ENCODE measurements around the gene FAM9A. TPM values are rescaled to one million over a fixed set of nuclear protein-coding genes. Genes with fewer than 3 reads are reported as not detected.
"Not testable (repeated sequence)": the region's sequence is repeated elsewhere in the genome, so short reads cannot be mapped to it uniquely, and the experiment has no call there.

Gene FAM9A
- total and polyA plus RNA-seq, 4 donors = 0.10 to 0.11 TPM; not detected in 2

- Histone ChIP-seq H3K27me3 (ENCODE audit: control insufficient read depth, insufficient read depth, low read length) (peaks cover 16% of the 10 kb centered on the region), H3K27ac (ENCODE audit: low read depth, low read length) (no peak overlapping the region), H3K36me3 (ENCODE audit: control insufficient read depth, insufficient read depth, low read length) (no peaks in the 10 kb centered on the region), H3K4me3 (ENCODE audit: low read depth, low read length) (no peak overlapping the region), H3K4me1 (ENCODE audit: control insufficient read depth, insufficient read depth, low read length) (no peaks in the 10 kb centered on the region), H3K9me3 (ENCODE audit: control insufficient read depth, insufficient read depth, low read length) (no peaks in the 10 kb centered on the region)
- no peak for DNase-seq (ENCODE audit: low read depth in 4 of 6, low spot score in 6 of 6)
These were observed 7.5 kb upstream of the FAM9A start for GRCh38 chrX:8808661-8809060.

GRCh38 chrX:8805974-8806373, 4.8 kb upstream of the FAM9A start:
- no peak overlapping the region for H3K27ac ChIP-seq (ENCODE audit: low read depth, low read length)
- H3K36me3 ChIP-seq (ENCODE audit: control insufficient read depth, insufficient read depth, low read length) = no peaks in the 10 kb centered on the region
- no peaks in the 10 kb centered on the region for H3K9me3 ChIP-seq (ENCODE audit: control insufficient read depth, insufficient read depth, low read length)
- H3K4me3 ChIP-seq (ENCODE audit: low read depth, low read length) = no peak overlapping the region
- no peak for DNase-seq (ENCODE audit: low read depth in 4 of 6, low spot score in 6 of 6)
- no CpG with 5 or more reads among the region's 4 CpGs for WGBS (ENCODE audit: insufficient coverage)
- H3K27me3 ChIP-seq (ENCODE audit: control insufficient read depth, insufficient read depth, low read length) = peaks cover 9% of the 10 kb centered on the region
- no peaks in the 10 kb centered on the region for H3K4me1 ChIP-seq (ENCODE audit: control insufficient read depth, insufficient read depth, low read length)

GRCh38 chrX:8805046-8805445, 3.9 kb upstream of the FAM9A start:
- WGBS (ENCODE audit: insufficient coverage) = 100% methylated on average over 1 of the region's 2 CpGs
- H3K36me3 ChIP-seq (ENCODE audit: control insufficient read depth, insufficient read depth, low read length) = no peaks in the 10 kb centered on the region
- no peak overlapping the region for H3K4me3 ChIP-seq (ENCODE audit: low read depth, low read length)
- no peak overlapping the region for H3K27ac ChIP-seq (ENCODE audit: low read depth, low read length)
- DNase-seq (ENCODE audit: low read depth in 4 of 6, low spot score in 6 of 6) = peak in 1 of 6 donors; percentile 21
- H3K27me3 ChIP-seq (ENCODE audit: control insufficient read depth, insufficient read depth, low read length) = peaks cover 7% of the 10 kb centered on the region
- H3K4me1 ChIP-seq (ENCODE audit: control insufficient read depth, insufficient read depth, low read length) = no peaks in the 10 kb centered on the region
- H3K9me3 ChIP-seq (ENCODE audit: control insufficient read depth, insufficient read depth, low read length) = no peaks in the 10 kb centered on the region

- no peak overlapping the region for H3K4me3 ChIP-seq (ENCODE audit: low read depth, low read length)
- H3K9me3 ChIP-seq (ENCODE audit: control insufficient read depth, insufficient read depth, low read length) = no peaks in the 10 kb centered on the region
- 75% methylated on average over 3 of the region's 3 CpGs for WGBS (ENCODE audit: insufficient coverage)
- peaks cover 4% of the 10 kb centered on the region for H3K27me3 ChIP-seq (ENCODE audit: control insufficient read depth, insufficient read depth, low read length)
- H3K4me1 ChIP-seq (ENCODE audit: control insufficient read depth, insufficient read depth, low read length) = no peaks in the 10 kb centered on the region
- DNase-seq (ENCODE audit: low read depth in 4 of 6, low spot score in 6 of 6) = no peak
- no peak overlapping the region for H3K27ac ChIP-seq (ENCODE audit: low read depth, low read length)
- H3K36me3 ChIP-seq (ENCODE audit: control insufficient read depth, insufficient read depth, low read length) = no peaks in the 10 kb centered on the region
These were observed 2.1 kb upstream of the FAM9A start for GRCh38 chrX:8803326-8803725.

GRCh38 chrX:8800351-8800750, 832 bp downstream of the FAM9A start:
- WGBS (ENCODE audit: insufficient coverage) = 86% methylated on average over 10 of the region's 15 CpGs
- H3K27ac ChIP-seq (ENCODE audit: low read depth, low read length); H3K27me3 ChIP-seq (ENCODE audit: control insufficient read depth, insufficient read depth, low read length): not testable (repeated sequence)

GRCh38 chrX:8799281-8799680, 1.9 kb downstream of the FAM9A start:
- not testable (repeated sequence) for DNase-seq (ENCODE audit: low read depth in 4 of 6, low spot score in 6 of 6)

More at GRCh38 chrX:8800351-8800750, 832 bp downstream of the FAM9A start:
- not testable (repeated sequence) for H3K4me1 ChIP-seq (ENCODE audit: control insufficient read depth, insufficient read depth, low read length); H3K36me3 ChIP-seq (ENCODE audit: control insufficient read depth, insufficient read depth, low read length); H3K9me3 ChIP-seq (ENCODE audit: control insufficient read depth, insufficient read depth, low read length); DNase-seq (ENCODE audit: low read depth in 4 of 6, low spot score in 6 of 6); H3K4me3 ChIP-seq (ENCODE audit: low read depth, low read length)

GRCh38 chrX:8798702-8799101, 2.5 kb downstream of the FAM9A start:
- not testable (repeated sequence) for H3K27ac ChIP-seq (ENCODE audit: low read depth, low read length); H3K36me3 ChIP-seq (ENCODE audit: control insufficient read depth, insufficient read depth, low read length); H3K4me3 ChIP-seq (ENCODE audit: low read depth, low read length); H3K4me1 ChIP-seq (ENCODE audit: control insufficient read depth, insufficient read depth, low read length); DNase-seq (ENCODE audit: low read depth in 4 of 6, low spot score in 6 of 6); H3K9me3 ChIP-seq (ENCODE audit: control insufficient read depth, insufficient read depth, low read length); H3K27me3 ChIP-seq (ENCODE audit: control insufficient read depth, insufficient read depth, low read length)
- 77% methylated on average over 13 of the region's 16 CpGs for WGBS (ENCODE audit: insufficient coverage)

More at GRCh38 chrX:8799281-8799680, 1.9 kb downstream of the FAM9A start:
- not testable (repeated sequence) for H3K27ac ChIP-seq (ENCODE audit: low read depth, low read length); H3K36me3 ChIP-seq (ENCODE audit: control insufficient read depth, insufficient read depth, low read length); H3K27me3 ChIP-seq (ENCODE audit: control insufficient read depth, insufficient read depth, low read length); H3K4me1 ChIP-seq (ENCODE audit: control insufficient read depth, insufficient read depth, low read length); H3K4me3 ChIP-seq (ENCODE audit: low read depth, low read length); H3K9me3 ChIP-seq (ENCODE audit: control insufficient read depth, insufficient read depth, low read length)
- 95% methylated on average over 5 of the region's 13 CpGs for WGBS (ENCODE audit: insufficient coverage)

- H3K4me1 ChIP-seq (ENCODE audit: control insufficient read depth, insufficient read depth, low read length); DNase-seq (ENCODE audit: low read depth in 4 of 6, low spot score in 6 of 6); H3K9me3 ChIP-seq (ENCODE audit: control insufficient read depth, insufficient read depth, low read length); H3K4me3 ChIP-seq (ENCODE audit: low read depth, low read length); H3K36me3 ChIP-seq (ENCODE audit: control insufficient read depth, insufficient read depth, low read length); H3K27ac ChIP-seq (ENCODE audit: low read depth, low read length): not testable (repeated sequence)
- H3K27me3 ChIP-seq (ENCODE audit: control insufficient read depth, insufficient read depth, low read length) = peaks cover 21% of the 10 kb centered on the region
- no CpG with 5 or more reads among the region's 1 CpG for WGBS (ENCODE audit: insufficient coverage)
These were observed 14.1 kb downstream of the FAM9A start for GRCh38 chrX:8787119-8787518.

GRCh38 chrX:8784162-8784561, 17.0 kb downstream of the FAM9A start:
- H3K27ac ChIP-seq (ENCODE audit: low read depth, low read length) = no peak overlapping the region
- peaks cover 21% of the 10 kb centered on the region for H3K27me3 ChIP-seq (ENCODE audit: control insufficient read depth, insufficient read depth, low read length)
- no peaks in the 10 kb centered on the region for H3K9me3 ChIP-seq (ENCODE audit: control insufficient read depth, insufficient read depth, low read length)
- H3K4me3 ChIP-seq (ENCODE audit: low read depth, low read length) = no peak overlapping the region
- no peaks in the 10 kb centered on the region for H3K36me3 ChIP-seq (ENCODE audit: control insufficient read depth, insufficient read depth, low read length)
- 73% methylated on average over 12 of the region's 25 CpGs for WGBS (ENCODE audit: insufficient coverage)
- DNase-seq (ENCODE audit: low read depth in 4 of 6, low spot score in 6 of 6) = no peak
- peaks cover 5% of the 10 kb centered on the region for H3K4me1 ChIP-seq (ENCODE audit: control insufficient read depth, insufficient read depth, low read length)

- H3K27me3 ChIP-seq (ENCODE audit: control insufficient read depth, insufficient read depth, low read length) = peaks cover 21% of the 10 kb centered on the region
- H3K27ac ChIP-seq (ENCODE audit: low read depth, low read length) = no peak overlapping the region
- 79% methylated on average over 18 of the region's 19 CpGs for WGBS (ENCODE audit: insufficient coverage)
- no peaks in the 10 kb centered on the region for H3K36me3 ChIP-seq (ENCODE audit: control insufficient read depth, insufficient read depth, low read length)
- no peak overlapping the region for H3K4me3 ChIP-seq (ENCODE audit: low read depth, low read length)
- H3K9me3 ChIP-seq (ENCODE audit: control insufficient read depth, insufficient read depth, low read length) = no peaks in the 10 kb centered on the region
- peaks cover 5% of the 10 kb centered on the region for H3K4me1 ChIP-seq (ENCODE audit: control insufficient read depth, insufficient read depth, low read length)
- DNase-seq (ENCODE audit: low read depth in 4 of 6, low spot score in 6 of 6) = no peak
These were observed 17.5 kb downstream of the FAM9A start for GRCh38 chrX:8783714-8784098.

All from spinal cord (tissue), 10 donors.